Activated B cell treated with CpG ODN at 0.5 μM for 24 hours (primary cell): ENCODE data around the gene BCL3. TPM values are rescaled to one million over a fixed set of nuclear protein-coding genes. Genes with fewer than 3 reads are reported as not detected.
A peak's percentile ranks its signal among the peaks of the same experiment; 100 is the strongest.

Experiments
- ATAC-seq: fragments of 200-7000 bp; cut with Tn5 transposase; one replicate; pipeline ENCODE4 v1.10.0; 2021; ENCODE audit warnings: low read depth, mild to moderate bottlenecking, moderate library complexity
- CTCF ChIA-PET: fragments of 350-600 bp; sonication (Branson Sonifier 250); formaldehyde crosslinking; loops from one replicate; lab custom pipeline; 2021; ENCODE audit warnings: antibody characterized with exemption; lab: Charles Lee
- POLR2A ChIA-PET: fragments of 350-600 bp; sonication (Branson Sonifier 250); formaldehyde crosslinking; loops from one replicate; lab custom pipeline; 2021; ENCODE audit warnings: antibody characterized with exemption; lab: Charles Lee
- DNase-seq: peaks from one replicate; pipeline ENCODE4 v3.0.0; 2022
- H3K27ac Mint-ChIP-seq: one replicate; pipeline ENCODE4 v1.8.0; 2020; ENCODE audit warnings: mixed read lengths
- H3K27me3 Mint-ChIP-seq: one replicate; pipeline ENCODE4 v1.8.0; 2021; ENCODE audit warnings: mixed read lengths
- H3K36me3 Mint-ChIP-seq: one replicate; pipeline ENCODE4 v1.8.0; 2021; ENCODE audit warnings: low read depth, mixed read lengths
- H3K4me1 Mint-ChIP-seq: one replicate; pipeline ENCODE4 v1.8.0; 2021; ENCODE audit warnings: mixed read lengths
- H3K4me3 Mint-ChIP-seq: one replicate; pipeline ENCODE4 v1.8.0; 2020; ENCODE audit warnings: mild to moderate bottlenecking, mixed read lengths
- H3K9me3 Mint-ChIP-seq: one replicate; pipeline ENCODE4 v1.8.0; 2020; ENCODE audit warnings: mixed read lengths
- CTCF ChIP-seq: fragments of 200-600 bp; IDR thresholded peaks from one replicate; pipeline ENCODE4 v1.8.0; 2022; ENCODE audit warnings: antibody characterized with exemption, mild to moderate bottlenecking
- intact Hi-C: fragments of 100-400 bp; cut with micrococcal nuclease; formaldehyde crosslinking; loops from one replicate; pipeline ENCODE4 v1.15.1; 2024
- total RNA-seq: library from RNA; stranded (reverse); gene quantifications from 2 replicates; pipeline ENCODE4 v1.2.3, GENCODE V29; 2022

The BCL3 gene
- total RNA-seq, 1 donor from 2014 or later, result 149 TPM

GRCh38 chr19:44789943-44790483, 41.5 kb downstream of the BCL3 start:
- intact Hi-C loops, result no loop called here
- Mint-ChIP-seq H3K4me3 (no peak overlapping the region), H3K4me1 (peaks cover 4% of the 10 kb centered on the region), H3K27ac (no peak overlapping the region), H3K27me3 (no peaks in the 10 kb centered on the region), H3K9me3 (no peaks in the 10 kb centered on the region), H3K36me3 (no peaks in the 10 kb centered on the region)
- DNase-seq (no peak), ATAC-seq (no peak)
- POLR2A ChIA-PET, result no interaction called here
- no peak for TF ChIP-seq CTCF
- CTCF ChIA-PET, result no interaction called here

- no peak for DNase-seq
- no peak overlapping the region for H3K4me3 Mint-ChIP-seq
- H3K27me3 Mint-ChIP-seq, result peaks cover 4% of the 10 kb centered on the region
- no peak for ATAC-seq
- intact Hi-C loops, result no loop called here
- ChIA-PET POLR2A (interaction anchor here (0.5 to 1.5 kb wide), 2 partner anchors 22 to 622 kb away, joined by 4 to 7 read pairs; no protein-coding TSS in a partner anchor), CTCF (no interaction called here)
- H3K27ac Mint-ChIP-seq, result no peak overlapping the region
- H3K36me3 Mint-ChIP-seq, result no peaks in the 10 kb centered on the region
- H3K9me3 Mint-ChIP-seq, result no peaks in the 10 kb centered on the region
- peaks cover 12% of the 10 kb centered on the region for H3K4me1 Mint-ChIP-seq
- no peak for TF ChIP-seq CTCF
These were observed 43.8 kb downstream of the BCL3 start for GRCh38 chr19:44792281-44792680.

GRCh38 chr19:44794610-44795009, 46.1 kb downstream of the BCL3 start:
- H3K9me3 Mint-ChIP-seq, result no peaks in the 10 kb centered on the region
- no peak overlapping the region for H3K4me3 Mint-ChIP-seq
- peaks cover 12% of the 10 kb centered on the region for H3K4me1 Mint-ChIP-seq
- no peak overlapping the region for H3K27ac Mint-ChIP-seq
- DNase-seq (no peak), ATAC-seq (no peak)
- intact Hi-C loops, result no loop called here
- peaks cover 7% of the 10 kb centered on the region for H3K27me3 Mint-ChIP-seq
- ChIA-PET POLR2A (interaction anchor here (0.7 to 1.2 kb wide), 2 partner anchors 71 to 162 kb away, joined by 3 read pairs; no protein-coding TSS in a partner anchor), CTCF (interaction anchor here (1.2 to 1.4 kb wide), 2 partner anchors 10 to 71 kb away, joined by 3 to 4 read pairs; no protein-coding TSS in a partner anchor)
- TF ChIP-seq CTCF, result no peak
- H3K36me3 Mint-ChIP-seq, result no peaks in the 10 kb centered on the region

- Mint-ChIP-seq H3K27me3 (peaks cover 7% of the 10 kb centered on the region), H3K4me1 (peaks cover 14% of the 10 kb centered on the region), H3K9me3 (no peaks in the 10 kb centered on the region), H3K4me3 (no peak overlapping the region), H3K27ac (no peak overlapping the region), H3K36me3 (no peaks in the 10 kb centered on the region)
- peak; percentile 45 for ATAC-seq
- DNase-seq, result no peak
- ChIA-PET CTCF (interaction anchor here (1.4 kb wide), 1 partner anchor 71 kb away, joined by 4 read pairs; no protein-coding TSS in a partner anchor), POLR2A (interaction anchor here (0.7 to 1.2 kb wide), 2 partner anchors 72 to 161 kb away, joined by 3 read pairs; no protein-coding TSS in a partner anchor)
- intact Hi-C loops, result no loop called here
- no peak for TF ChIP-seq CTCF
These were observed 47.0 kb downstream of the BCL3 start for GRCh38 chr19:44795398-44795987.

- intact Hi-C loops, result no loop called here
- no peaks in the 10 kb centered on the region for H3K36me3 Mint-ChIP-seq
- H3K4me3 Mint-ChIP-seq, result no peak overlapping the region
- no peak for TF ChIP-seq CTCF
- no peak for DNase-seq
- ChIA-PET POLR2A (no interaction called here), CTCF (no interaction called here)
- H3K4me1 Mint-ChIP-seq, result peaks cover 15% of the 10 kb centered on the region
- no peak for ATAC-seq
- no peaks in the 10 kb centered on the region for H3K9me3 Mint-ChIP-seq
- peaks cover 7% of the 10 kb centered on the region for H3K27me3 Mint-ChIP-seq
- H3K27ac Mint-ChIP-seq, result no peak overlapping the region
These were observed 48.2 kb downstream of the BCL3 start for GRCh38 chr19:44796701-44797115.
